MCF 10A (cell line): ENCODE measurements around the gene CLTA. TPM values are rescaled to one million over a fixed set of nuclear protein-coding genes. Genes with fewer than 3 reads are reported as not detected.

Experiments used
- BruUV-seq: library from RNA; stranded (reverse); fragments of 400-500 nt; replicated peaks from 2 replicates; lab custom pipeline; 2021; lab: Mats Ljungman, UMichigan
- CTCF ChIA-PET: fragments of 300-600 bp; sonication (Branson Sonifier 250); formaldehyde crosslinking; extraction: SDS; loops from one replicate; lab custom pipeline; 2021; ENCODE audit warnings: antibody characterized with exemption, inconsistent platforms; lab: Yijun Ruan, JAX
- POLR2A ChIA-PET: fragments of 300-600, 350-650 bp; sonication (Branson Sonifier 250); formaldehyde crosslinking; extraction: SDS; loops from one replicate; lab custom pipeline; 2020; ENCODE audit warnings: antibody characterized with exemption, inconsistent platforms; lab: Yijun Ruan, JAX
- DNase-seq: peaks from one replicate; pipeline ENCODE4 v3.0.0-alpha.2; 2018; ENCODE audit not compliant: unreplicated experiment
- H3K27ac Mint-ChIP-seq: one replicate; pipeline ENCODE4 v1.8.0; 2022; ENCODE audit warnings: mild to moderate bottlenecking, low read depth, mixed read lengths; ENCODE audit not compliant: unreplicated experiment
- H3K27me3 Mint-ChIP-seq: one replicate; pipeline ENCODE4 v1.8.0; 2022; ENCODE audit warnings: mixed read lengths; ENCODE audit not compliant: insufficient read depth, unreplicated experiment
- H3K36me3 Mint-ChIP-seq: one replicate; pipeline ENCODE4 v1.8.0; 2022; ENCODE audit warnings: mild to moderate bottlenecking, moderate library complexity, mixed read lengths; ENCODE audit not compliant: insufficient read depth, unreplicated experiment
- H3K4me1 Mint-ChIP-seq: one replicate; pipeline ENCODE4 v1.8.0; 2022; ENCODE audit warnings: mixed read lengths; ENCODE audit not compliant: insufficient read depth, unreplicated experiment
- H3K4me3 Mint-ChIP-seq: one replicate; pipeline ENCODE4 v1.8.0; 2022; ENCODE audit warnings: mild to moderate bottlenecking, moderate library complexity, mixed read lengths; ENCODE audit not compliant: unreplicated experiment
- H3K9me3 Mint-ChIP-seq: one replicate; pipeline ENCODE4 v1.8.0; 2022; ENCODE audit warnings: mixed read lengths; ENCODE audit not compliant: unreplicated experiment
- intact Hi-C: fragments of 100-400 bp; cut with micrococcal nuclease; formaldehyde crosslinking; loops from 2 replicates; pipeline ENCODE4 v1.14.1; 2022
- total RNA-seq: library from RNA; stranded (reverse); gene quantifications from 2 replicates; pipeline ENCODE4 v1.2.3, GENCODE V29; 2022
- TF ChIP-seq, protein P1 (sequence below): fragments of 200-600 bp; IDR thresholded peaks from one replicate; pipeline ENCODE4 v1.8.0; 2022; ENCODE audit warnings: antibody characterized with exemption, mild to moderate bottlenecking; ENCODE audit not compliant: unreplicated experiment

Gene CLTA
- total RNA-seq, 1 experiment from 2014 or later = 189 TPM

DNA sequence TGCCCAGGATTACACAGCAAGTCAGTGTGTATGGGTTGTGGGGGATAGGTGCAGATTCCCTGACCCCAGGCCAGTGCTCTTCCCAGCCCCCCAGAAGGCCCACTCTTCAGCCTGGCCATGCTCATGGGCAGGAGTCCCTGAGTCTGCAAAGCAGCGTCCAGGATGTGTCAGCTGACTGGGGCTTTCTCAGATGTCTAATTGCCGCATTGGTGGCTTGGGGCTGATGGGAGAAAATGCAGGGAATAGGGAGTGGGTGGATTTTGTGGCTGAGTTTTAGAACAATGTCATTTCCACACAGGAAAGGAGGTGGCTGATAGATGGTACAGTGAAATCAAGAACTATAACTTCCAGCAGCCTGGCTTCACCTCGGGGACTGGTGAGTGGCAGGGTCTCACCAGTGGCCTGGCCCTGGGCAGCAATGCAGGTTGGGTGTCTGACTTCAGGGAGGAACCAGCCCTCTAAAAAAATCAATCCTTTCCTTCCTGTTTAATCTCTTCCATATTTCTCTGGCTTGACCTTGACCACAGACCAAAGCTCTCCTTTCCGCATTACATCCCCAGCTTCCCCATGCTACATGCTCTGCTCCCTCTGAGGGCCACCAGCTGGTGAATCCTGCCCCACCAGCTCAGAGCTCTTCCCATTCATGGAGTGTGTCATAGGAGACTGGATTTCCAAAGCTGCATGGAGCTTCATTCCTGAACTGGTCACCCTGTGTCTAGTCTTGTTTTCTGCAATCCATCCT, 40.0 kb upstream of the CLTA start:
- CTCF ChIA-PET = interaction anchor here (1.0 kb wide), 2 partner anchors 16 to 49 kb away, joined by 3 to 7 read pairs; no protein-coding TSS in a partner anchor
- H3K27ac Mint-ChIP-seq = no peak overlapping the region

GRCh38 chr9:36151316-36152210, 39.2 kb upstream of the CLTA start:
- no peaks in the 10 kb centered on the region for H3K27me3 Mint-ChIP-seq
- ChIA-PET CTCF (interaction anchor here (0.7 to 1.5 kb wide), 4 partner anchors 14 to 50 kb away, joined by 3 to 7 read pairs (median 4); no protein-coding TSS in a partner anchor), POLR2A (interaction anchor here (1.2 kb wide), 1 partner anchor 39 kb away, joined by 3 read pairs; the partner anchor contains the start of gene CLTA)
- no peak overlapping the region for H3K4me3 Mint-ChIP-seq
- TF ChIP-seq, protein P1, sequence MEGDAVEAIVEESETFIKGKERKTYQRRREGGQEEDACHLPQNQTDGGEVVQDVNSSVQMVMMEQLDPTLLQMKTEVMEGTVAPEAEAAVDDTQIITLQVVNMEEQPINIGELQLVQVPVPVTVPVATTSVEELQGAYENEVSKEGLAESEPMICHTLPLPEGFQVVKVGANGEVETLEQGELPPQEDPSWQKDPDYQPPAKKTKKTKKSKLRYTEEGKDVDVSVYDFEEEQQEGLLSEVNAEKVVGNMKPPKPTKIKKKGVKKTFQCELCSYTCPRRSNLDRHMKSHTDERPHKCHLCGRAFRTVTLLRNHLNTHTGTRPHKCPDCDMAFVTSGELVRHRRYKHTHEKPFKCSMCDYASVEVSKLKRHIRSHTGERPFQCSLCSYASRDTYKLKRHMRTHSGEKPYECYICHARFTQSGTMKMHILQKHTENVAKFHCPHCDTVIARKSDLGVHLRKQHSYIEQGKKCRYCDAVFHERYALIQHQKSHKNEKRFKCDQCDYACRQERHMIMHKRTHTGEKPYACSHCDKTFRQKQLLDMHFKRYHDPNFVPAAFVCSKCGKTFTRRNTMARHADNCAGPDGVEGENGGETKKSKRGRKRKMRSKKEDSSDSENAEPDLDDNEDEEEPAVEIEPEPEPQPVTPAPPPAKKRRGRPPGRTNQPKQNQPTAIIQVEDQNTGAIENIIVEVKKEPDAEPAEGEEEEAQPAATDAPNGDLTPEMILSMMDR = no peak
- no peaks in the 10 kb centered on the region for H3K9me3 Mint-ChIP-seq
- H3K36me3 Mint-ChIP-seq = no peaks in the 10 kb centered on the region
- H3K27ac Mint-ChIP-seq = no peak overlapping the region
- intact Hi-C loops = no loop called here
- BruUV-seq = no TSS peak
- DNase-seq = peak; percentile 48
- no peaks in the 10 kb centered on the region for H3K4me1 Mint-ChIP-seq

More for the DNA sequence above, 40.0 kb upstream of the CLTA start:
- TF ChIP-seq, protein P1 = no peak
- no peak overlapping the region for H3K4me3 Mint-ChIP-seq
- intact Hi-C loops = no loop called here
- POLR2A ChIA-PET = interaction anchor here (3.5 kb wide), 1 partner anchor 40 kb away, joined by 15 read pairs; the partner anchor contains the start of gene CLTA
- no peaks in the 10 kb centered on the region for H3K4me1 Mint-ChIP-seq
- peaks cover 4% of the 10 kb centered on the region for H3K9me3 Mint-ChIP-seq
- DNase-seq = no peak
- peaks cover 7% of the 10 kb centered on the region for H3K27me3 Mint-ChIP-seq
- no TSS peak for BruUV-seq
- H3K36me3 Mint-ChIP-seq = no peaks in the 10 kb centered on the region

GRCh38 chr9:36152741-36153438, 37.8 kb upstream of the CLTA start:
- intact Hi-C loops = no loop called here
- no TSS peak for BruUV-seq
- H3K27ac Mint-ChIP-seq = no peak overlapping the region
- CTCF ChIA-PET = interaction anchor here (0.7 to 1.5 kb wide), 4 partner anchors 9 to 19 kb away, joined by 3 to 5 read pairs (median 4); no protein-coding TSS in a partner anchor
- no peak for DNase-seq
- POLR2A ChIA-PET = interaction anchor here (1.2 kb wide), 1 partner anchor 38 kb away, joined by 3 read pairs; the partner anchor contains the start of gene CLTA
- no peaks in the 10 kb centered on the region for H3K9me3 Mint-ChIP-seq
- H3K36me3 Mint-ChIP-seq = no peaks in the 10 kb centered on the region
- H3K4me1 Mint-ChIP-seq = no peaks in the 10 kb centered on the region
- TF ChIP-seq, protein P1 = no peak
- H3K27me3 Mint-ChIP-seq = no peaks in the 10 kb centered on the region
- H3K4me3 Mint-ChIP-seq = no peak overlapping the region
